Left ventricle myocardium inferior (tissue), 1 donor: Measurements from ENCODE around the gene FREM3. TPM values are rescaled to one million over a fixed set of nuclear protein-coding genes. Genes with fewer than 3 reads are reported as not detected.
"Not testable (repeated sequence)": the region's sequence is repeated elsewhere in the genome, so short reads cannot be mapped to it uniquely, and the experiment has no call there.

Experiments
- DNase-seq: peaks from one replicate; pipeline ENCODE4 v3.0.0-alpha.2; 2020
- H3K27ac ChIP-seq: fragments of 200-600 bp; replicated peaks from 2 replicates; pipeline ENCODE4 v1.8.0; 2021
- H3K27me3 ChIP-seq: fragments of 200-600 bp; 2 replicates; pipeline ENCODE4 v1.8.0; 2021; ENCODE audit warnings: low read depth
- H3K36me3 ChIP-seq: fragments of 200-600 bp; 2 replicates; pipeline ENCODE4 v1.8.0; 2021
- H3K4me1 ChIP-seq: fragments of 200-600 bp; 2 replicates; pipeline ENCODE4 v1.8.0; 2021
- H3K4me3 ChIP-seq: fragments of 200-600 bp; 2 replicates; pipeline ENCODE4 v1.8.0; 2021; ENCODE audit warnings: mild to moderate bottlenecking, moderate library complexity
- H3K9me3 ChIP-seq: fragments of 200-600 bp; replicated peaks from 2 replicates; pipeline ENCODE4 v1.8.0; 2021
- intact Hi-C: fragments of 100-400 bp; cut with micrococcal nuclease; formaldehyde crosslinking; loops from one replicate; pipeline ENCODE4 v1.11.0; 2022
- total RNA-seq: library from RNA; stranded (reverse); fragmentation: NEBNext Ultra II Directional; extraction: Animal tissue kit (Norgen Biotek cat#: 25700); gene quantifications from one replicate; pipeline ENCODE4 v1.2.1, GENCODE V29; 2021
- TF ChIP-seq, protein P1 (sequence below): fragments of 200-600 bp; IDR thresholded peaks from 2 replicates; pipeline ENCODE4 v1.8.0; 2021; ENCODE audit warnings: antibody characterized with exemption, mild to moderate bottlenecking, borderline replicate concordance
- donor health status: DM: no; HTN: yes; CAD: no; lungs with severe emphysema.

FREM3 gene
- total RNA-seq, 1 donor from 2014 or later, result not detected

DNA sequence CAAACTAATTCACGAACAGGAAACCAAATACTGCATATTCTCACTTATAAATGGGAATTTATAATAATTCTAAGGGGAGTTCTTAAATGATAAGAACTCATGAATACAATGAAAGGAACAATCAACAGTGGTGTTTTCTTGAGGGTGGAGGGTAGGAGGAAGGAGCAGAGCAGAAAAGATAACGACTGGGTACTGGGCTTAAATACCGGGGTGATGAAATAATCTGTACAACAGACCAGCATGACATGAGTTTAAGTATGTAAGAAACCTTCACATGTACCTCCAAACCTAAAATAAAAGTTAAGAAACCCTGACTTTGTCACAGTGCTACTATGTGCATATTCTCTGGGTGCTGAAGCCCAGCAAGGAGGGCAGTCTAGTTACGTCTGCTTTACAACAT lies 6.6 kb downstream of the FREM3 start:
- H3K9me3 ChIP-seq, result no peaks in the 10 kb centered on the region
- H3K4me3 ChIP-seq, result no peak overlapping the region
- TF ChIP-seq, protein P1, sequence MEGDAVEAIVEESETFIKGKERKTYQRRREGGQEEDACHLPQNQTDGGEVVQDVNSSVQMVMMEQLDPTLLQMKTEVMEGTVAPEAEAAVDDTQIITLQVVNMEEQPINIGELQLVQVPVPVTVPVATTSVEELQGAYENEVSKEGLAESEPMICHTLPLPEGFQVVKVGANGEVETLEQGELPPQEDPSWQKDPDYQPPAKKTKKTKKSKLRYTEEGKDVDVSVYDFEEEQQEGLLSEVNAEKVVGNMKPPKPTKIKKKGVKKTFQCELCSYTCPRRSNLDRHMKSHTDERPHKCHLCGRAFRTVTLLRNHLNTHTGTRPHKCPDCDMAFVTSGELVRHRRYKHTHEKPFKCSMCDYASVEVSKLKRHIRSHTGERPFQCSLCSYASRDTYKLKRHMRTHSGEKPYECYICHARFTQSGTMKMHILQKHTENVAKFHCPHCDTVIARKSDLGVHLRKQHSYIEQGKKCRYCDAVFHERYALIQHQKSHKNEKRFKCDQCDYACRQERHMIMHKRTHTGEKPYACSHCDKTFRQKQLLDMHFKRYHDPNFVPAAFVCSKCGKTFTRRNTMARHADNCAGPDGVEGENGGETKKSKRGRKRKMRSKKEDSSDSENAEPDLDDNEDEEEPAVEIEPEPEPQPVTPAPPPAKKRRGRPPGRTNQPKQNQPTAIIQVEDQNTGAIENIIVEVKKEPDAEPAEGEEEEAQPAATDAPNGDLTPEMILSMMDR, result no peak
- intact Hi-C loops, result no loop called here
- peaks cover 22% of the 10 kb centered on the region for H3K27me3 ChIP-seq
- no peaks in the 10 kb centered on the region for H3K4me1 ChIP-seq
- DNase-seq, result no peak
- no peak overlapping the region for H3K27ac ChIP-seq
- no peaks in the 10 kb centered on the region for H3K36me3 ChIP-seq

DNA sequence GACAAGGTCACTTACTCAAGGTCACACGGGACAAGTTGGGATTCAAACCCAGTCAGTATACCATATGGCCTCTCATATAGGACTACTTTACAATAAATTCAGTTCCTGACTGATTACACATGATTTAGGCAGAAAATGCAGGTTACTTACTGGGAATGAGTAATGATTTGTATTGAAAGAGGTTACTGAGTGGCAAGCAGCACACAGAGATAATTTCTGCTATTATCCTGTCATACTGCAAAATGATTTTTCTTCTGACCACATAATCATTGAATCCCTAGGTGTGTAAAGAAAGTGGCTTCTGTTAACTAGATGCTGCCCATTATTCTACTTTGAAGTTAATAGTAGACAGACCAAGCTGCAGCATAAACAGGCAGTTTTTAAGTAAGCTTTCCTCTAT lies 8.2 kb downstream of the FREM3 start:
- no peaks in the 10 kb centered on the region for H3K4me1 ChIP-seq
- H3K27ac ChIP-seq, result no peak overlapping the region
- H3K4me3 ChIP-seq, result no peak overlapping the region
- intact Hi-C loops, result no loop called here
- TF ChIP-seq, protein P1, result no peak
- DNase-seq, result no peak
- H3K27me3 ChIP-seq, result peaks cover 6% of the 10 kb centered on the region
- no peaks in the 10 kb centered on the region for H3K36me3 ChIP-seq
- no peaks in the 10 kb centered on the region for H3K9me3 ChIP-seq

DNA sequence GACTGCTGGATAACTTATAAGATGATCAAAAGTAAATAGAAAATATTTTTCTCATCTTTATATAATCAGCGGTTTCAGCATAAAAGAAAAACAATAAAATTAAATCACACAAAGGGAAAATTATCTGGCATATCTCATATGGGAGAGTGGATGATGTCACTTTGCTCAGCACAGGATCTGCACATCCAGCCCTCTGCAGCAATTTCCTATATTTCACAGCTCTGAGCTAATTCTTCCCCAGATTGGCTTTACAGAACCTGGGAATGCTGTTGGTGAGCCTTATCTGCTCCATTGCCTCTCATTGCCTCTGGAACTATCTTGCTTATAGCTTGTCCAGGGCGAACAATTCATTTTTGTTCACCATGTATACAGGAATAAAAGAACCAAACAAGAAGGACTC lies 21.0 kb downstream of the FREM3 start:
- H3K27me3 ChIP-seq, result no peaks in the 10 kb centered on the region
- H3K27ac ChIP-seq, result no peak overlapping the region
- no peaks in the 10 kb centered on the region for H3K4me1 ChIP-seq
- DNase-seq, result no peak
- H3K36me3 ChIP-seq, result no peaks in the 10 kb centered on the region
- TF ChIP-seq, protein P1, result no peak
- intact Hi-C loops, result no loop called here
- peaks cover 10% of the 10 kb centered on the region for H3K9me3 ChIP-seq
- H3K4me3 ChIP-seq, result no peak overlapping the region

DNA sequence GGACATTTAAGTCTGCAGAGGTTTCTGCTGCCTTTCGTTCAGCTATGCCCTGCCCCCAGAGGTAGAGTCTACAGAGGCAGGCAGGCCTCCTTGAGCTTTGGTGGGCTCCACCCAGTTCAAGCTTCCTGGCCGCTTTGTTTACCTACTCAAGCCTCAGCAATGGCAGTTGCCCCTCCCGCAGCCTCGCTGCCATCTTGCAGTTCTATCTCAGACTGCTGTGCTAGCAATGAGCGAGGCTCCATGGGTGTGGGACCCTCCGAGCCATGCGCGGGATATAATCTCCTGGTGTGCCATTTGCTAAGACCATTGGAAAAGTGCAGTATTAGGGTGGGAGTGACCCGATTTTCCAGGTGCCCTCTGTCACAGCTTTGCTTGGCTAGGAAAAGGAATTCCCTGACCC lies 26.8 kb downstream of the FREM3 start:
- H3K27me3 ChIP-seq, H3K27ac ChIP-seq, H3K9me3 ChIP-seq, H3K36me3 ChIP-seq, H3K4me3 ChIP-seq, intact Hi-C loops, DNase-seq, H3K4me1 ChIP-seq: not testable (repeated sequence)

DNA sequence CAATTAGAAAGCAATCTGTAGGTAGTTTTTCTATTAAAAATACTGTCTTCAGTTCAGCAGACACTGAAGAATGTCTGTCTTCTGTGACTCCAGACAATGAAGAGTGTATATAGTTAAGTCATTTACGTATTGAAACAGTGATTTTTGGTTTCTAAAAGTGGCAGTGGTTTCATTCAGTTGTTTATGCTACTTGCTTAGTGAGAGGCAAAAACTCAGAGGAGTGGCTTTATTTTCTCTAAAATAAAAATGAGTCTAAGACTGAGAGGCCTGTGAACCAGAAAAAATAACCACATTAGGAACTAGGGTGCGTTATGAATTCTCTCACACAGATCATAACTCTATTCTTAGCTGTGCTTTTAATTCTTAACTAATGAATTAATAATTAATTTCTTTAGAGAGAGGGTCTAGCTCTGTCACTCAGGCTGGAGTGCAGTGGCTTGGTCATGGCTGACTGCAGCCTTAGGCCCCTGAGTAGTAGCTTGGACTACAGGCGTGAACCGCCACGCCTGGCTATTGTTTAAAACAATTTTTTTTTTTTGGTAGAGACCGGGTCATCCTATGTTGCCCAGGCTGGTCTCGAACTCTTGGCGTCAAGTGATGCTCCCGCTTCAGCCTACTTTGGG lies 31.4 kb downstream of the FREM3 start:
- no peaks in the 10 kb centered on the region for H3K36me3 ChIP-seq
- H3K27ac ChIP-seq, result no peak overlapping the region
- H3K27me3 ChIP-seq, result no peaks in the 10 kb centered on the region
- TF ChIP-seq, protein P1, result no peak
- intact Hi-C loops, result no loop called here
- H3K4me3 ChIP-seq, result no peak overlapping the region
- no peak for DNase-seq
- peaks cover 12% of the 10 kb centered on the region for H3K4me1 ChIP-seq
- peaks cover under 1% of the 10 kb centered on the region for H3K9me3 ChIP-seq

DNA sequence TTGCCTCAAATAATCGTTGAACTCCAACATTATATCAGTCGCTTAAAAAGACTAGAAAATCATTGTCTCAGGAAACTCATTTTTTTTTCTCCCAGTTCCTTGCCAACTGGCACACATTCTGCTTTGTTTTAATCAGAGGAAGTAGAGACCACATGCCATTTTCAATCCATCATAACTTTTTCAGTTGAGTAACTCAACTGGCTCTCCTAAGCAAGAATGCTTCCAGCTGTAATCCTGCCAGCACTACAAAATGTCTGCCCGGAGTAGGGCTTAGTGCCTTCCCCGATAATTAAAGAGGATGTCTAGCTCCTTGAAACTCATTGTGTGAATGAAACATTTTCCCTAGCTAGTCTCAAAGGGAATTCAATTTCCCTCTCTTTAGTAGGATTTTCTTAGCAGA lies 33.0 kb downstream of the FREM3 start:
- no peak overlapping the region for H3K4me3 ChIP-seq
- no peak for DNase-seq
- H3K9me3 ChIP-seq, result peaks cover 4% of the 10 kb centered on the region
- no peaks in the 10 kb centered on the region for H3K36me3 ChIP-seq
- intact Hi-C loops, result no loop called here
- no peaks in the 10 kb centered on the region for H3K27me3 ChIP-seq
- H3K4me1 ChIP-seq, result peaks cover 12% of the 10 kb centered on the region
- no peak overlapping the region for H3K27ac ChIP-seq
- TF ChIP-seq, protein P1, result no peak
